Mononuclear cell (primary cell): ENCODE measurements around the gene H3-3A. TPM values are rescaled to one million over a fixed set of nuclear protein-coding genes. Genes with fewer than 3 reads are reported as not detected.
A peak's percentile ranks its signal among the peaks of the same experiment; 100 is the strongest.

Experiments
- H3K27me3 ChIP-seq: 2 replicates; pipeline ENCODE4 v1.6.0; 2011; ENCODE audit warnings: low read length, control low read depth; ENCODE audit not compliant: insufficient read depth
- H3K4me1 ChIP-seq: 2 replicates; pipeline ENCODE4 v1.5.1; 2011; ENCODE audit warnings: mild to moderate bottlenecking, low read length, control low read depth; ENCODE audit not compliant: insufficient read depth
- H3K4me3 ChIP-seq: 2 replicates; pipeline ENCODE4 v1.5.1; 2011; ENCODE audit warnings: mild to moderate bottlenecking, low read length, moderate library complexity
- H3K9me3 ChIP-seq: 2 replicates; pipeline ENCODE4 v1.5.1; 2011; ENCODE audit warnings: low read depth, mild to moderate bottlenecking, control low read depth, low read length
- total RNA-seq: library from RNA; depleted of rRNA; stranded (reverse); fragments of >200 nt; gene quantifications from one replicate; pipeline ENCODE4 v1.2.3, GENCODE V29; 2012

The H3-3A gene
- total RNA-seq = 399 TPM

DNA sequence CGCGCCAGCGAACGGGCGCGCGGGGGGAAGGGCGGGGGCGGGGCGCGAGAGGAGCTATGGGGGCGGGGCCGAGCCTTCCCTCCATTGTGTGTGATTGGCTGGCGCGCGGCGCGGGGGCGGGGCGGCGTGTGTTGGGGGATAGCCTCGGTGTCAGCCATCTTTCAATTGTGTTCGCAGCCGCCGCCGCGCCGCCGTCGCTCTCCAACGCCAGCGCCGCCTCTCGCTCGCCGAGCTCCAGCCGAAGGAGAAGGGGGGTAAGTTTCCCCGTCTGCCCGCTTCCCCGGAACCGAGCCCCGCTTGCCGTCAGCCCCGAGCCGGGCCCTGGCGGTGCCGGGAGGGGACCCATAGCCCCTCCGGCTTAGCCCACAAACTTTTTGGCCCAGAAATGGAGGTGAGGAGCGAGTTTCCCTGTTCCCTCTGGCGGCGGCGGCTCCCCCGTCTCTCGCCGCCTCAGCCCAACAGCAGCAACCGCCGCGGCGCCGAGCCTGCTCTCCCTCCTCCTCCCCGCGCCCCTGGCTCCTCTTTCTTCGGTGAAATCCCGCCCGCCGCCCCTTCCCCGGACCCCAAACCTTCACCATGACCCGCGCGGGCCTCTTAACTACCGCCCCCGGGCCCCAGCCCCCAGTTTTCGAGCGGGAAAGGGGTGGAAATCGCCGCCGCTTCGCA is at the start of gene H3-3A:
Gene H3-3A, plus strand, starts transcription at position 159 of the 666 bp plus-strand sequence. CDS start 1,636 bp downstream, outside the sequence.
- H3K4me3 ChIP-seq = peak within 1 kb of the TSS; percentile 100
- no peaks in the 10 kb centered on the region for H3K27me3 ChIP-seq
- peaks cover 44% of the 10 kb centered on the region for H3K4me1 ChIP-seq
- H3K9me3 ChIP-seq = no peaks in the 10 kb centered on the region

DNA sequence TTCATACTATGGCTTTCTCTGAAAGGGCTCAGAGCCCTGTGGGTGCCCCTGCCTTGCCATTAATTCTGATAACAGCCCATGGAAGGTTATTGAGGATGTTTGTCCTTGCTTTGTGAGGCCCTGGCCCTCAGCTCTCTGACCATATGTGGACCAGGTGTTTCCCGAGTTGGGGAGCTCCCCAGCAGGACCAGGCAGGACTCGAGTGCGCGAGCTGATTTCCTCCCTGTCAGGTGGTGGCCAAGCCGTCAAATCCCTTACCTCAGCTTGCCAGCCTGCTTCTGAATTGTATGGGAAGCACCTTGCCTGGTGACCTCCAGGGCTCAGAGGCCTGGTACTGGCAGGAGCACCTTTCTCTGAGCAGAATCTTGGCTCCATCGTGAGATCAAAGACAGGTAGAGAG is 45.4 kb upstream of the H3-3A start:
- Histone ChIP-seq H3K9me3 (no peaks in the 10 kb centered on the region), H3K4me3 (no peak overlapping the region), H3K27me3 (no peaks in the 10 kb centered on the region), H3K4me1 (peaks cover 8% of the 10 kb centered on the region)

DNA sequence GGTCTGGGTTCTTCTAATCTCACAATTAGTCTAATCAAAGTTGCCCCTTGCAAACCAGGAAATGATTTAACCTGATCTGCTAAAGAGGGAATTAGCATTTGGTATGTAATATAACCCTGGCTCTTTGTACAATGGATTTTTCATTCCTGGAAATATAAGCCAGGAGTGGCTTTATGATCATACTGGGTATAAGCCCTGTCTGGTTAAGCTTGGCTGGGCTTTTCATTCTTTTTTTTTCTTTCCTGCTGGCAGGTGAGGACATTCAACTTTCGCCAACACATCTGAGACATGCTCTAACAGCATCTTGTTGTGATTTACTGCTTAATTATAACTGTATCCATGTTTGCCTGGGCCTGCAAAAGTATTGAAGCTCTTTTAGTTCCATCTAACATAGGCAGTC is 42.9 kb upstream of the H3-3A start:
- no peaks in the 10 kb centered on the region for H3K27me3 ChIP-seq
- H3K4me3 ChIP-seq = no peak overlapping the region
- H3K4me1 ChIP-seq = peaks cover 8% of the 10 kb centered on the region
- no peaks in the 10 kb centered on the region for H3K9me3 ChIP-seq

DNA sequence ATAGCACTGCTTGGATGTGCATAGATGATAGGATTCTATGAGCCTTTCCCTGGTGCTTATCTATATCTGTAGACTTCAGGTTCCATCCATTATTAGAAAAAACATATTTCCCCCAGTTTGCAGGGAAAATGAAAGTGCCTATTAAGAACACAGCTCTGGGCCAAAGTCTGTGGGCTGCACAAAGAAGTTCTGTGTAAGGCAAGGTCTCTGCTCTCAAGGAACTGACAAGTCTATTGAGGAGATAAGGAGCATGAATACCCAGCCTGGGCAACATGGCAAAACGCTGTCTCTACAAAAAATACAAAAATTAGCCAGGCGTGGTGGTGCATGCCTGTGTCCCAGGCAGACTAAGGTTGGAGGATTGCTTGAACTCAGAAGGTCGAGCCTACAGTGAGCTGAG is 41.1 kb upstream of the H3-3A start:
- H3K4me3 ChIP-seq = no peak overlapping the region

DNA sequence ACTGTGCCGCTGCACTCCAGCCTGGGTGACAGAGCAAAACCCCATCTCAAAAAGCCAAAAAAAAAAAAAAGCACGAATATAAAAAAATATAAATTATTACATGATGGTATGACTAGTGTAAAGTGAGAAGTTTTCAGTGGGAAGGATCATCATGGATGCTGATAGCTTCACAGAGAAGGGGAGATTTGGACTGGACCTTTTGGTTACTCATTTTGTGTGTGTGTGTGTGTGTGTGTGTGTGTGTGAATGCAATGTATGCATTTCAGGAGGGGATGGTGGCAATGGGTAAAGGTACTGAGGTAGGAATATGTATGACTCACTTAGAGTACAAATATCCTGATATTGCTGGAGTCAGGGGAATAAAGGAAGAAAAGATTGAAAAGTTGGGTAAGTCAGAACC is 40.7 kb upstream of the H3-3A start:
- no peaks in the 10 kb centered on the region for H3K9me3 ChIP-seq
- H3K4me1 ChIP-seq = no peaks in the 10 kb centered on the region
- no peak overlapping the region for H3K4me3 ChIP-seq
- H3K27me3 ChIP-seq = no peaks in the 10 kb centered on the region

More for the DNA sequence above, 41.1 kb upstream of the H3-3A start:
- no peaks in the 10 kb centered on the region for H3K27me3 ChIP-seq
- H3K9me3 ChIP-seq = no peaks in the 10 kb centered on the region
- no peaks in the 10 kb centered on the region for H3K4me1 ChIP-seq

DNA sequence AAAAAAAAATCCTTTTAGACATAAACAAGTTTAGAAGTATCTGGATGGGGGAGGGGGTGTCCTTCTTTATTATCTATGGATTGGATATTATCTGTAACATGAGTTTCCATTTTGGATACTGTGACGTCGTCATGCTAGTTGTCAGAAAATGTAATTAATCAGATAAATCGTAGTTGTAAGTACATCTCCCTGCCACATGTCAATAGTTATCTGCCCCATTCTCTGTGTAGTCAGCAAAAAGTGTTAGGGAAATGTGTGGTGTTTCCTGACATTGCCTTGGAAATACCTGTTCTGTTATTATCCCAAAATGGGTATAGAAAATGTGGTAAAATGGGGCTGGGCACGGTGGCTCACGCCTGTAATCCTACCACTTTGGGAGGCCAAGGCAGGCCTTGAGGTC is 38.8 kb upstream of the H3-3A start:
- peaks cover 19% of the 10 kb centered on the region for H3K4me1 ChIP-seq
- H3K9me3 ChIP-seq = no peaks in the 10 kb centered on the region
- no peaks in the 10 kb centered on the region for H3K27me3 ChIP-seq
- no peak overlapping the region for H3K4me3 ChIP-seq

DNA sequence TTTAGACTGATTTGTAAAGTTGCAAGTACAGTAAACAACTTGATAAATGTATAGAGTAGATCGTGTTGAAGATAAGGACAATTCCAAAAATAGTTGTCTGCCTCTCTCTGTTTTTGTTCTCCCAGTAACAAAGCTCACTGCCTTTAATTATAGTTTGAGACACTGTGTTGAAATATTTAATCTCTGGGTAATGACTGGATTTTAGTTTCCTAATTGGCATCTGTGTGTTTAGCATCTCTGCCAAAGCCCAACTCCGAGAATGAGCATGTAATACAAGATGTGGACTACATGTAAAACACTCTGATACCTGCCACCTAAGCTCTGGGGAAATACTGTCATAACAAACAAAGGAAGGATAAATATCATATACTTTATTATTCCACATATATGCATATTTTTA is 35.7 kb upstream of the H3-3A start:
- Histone ChIP-seq H3K27me3 (no peaks in the 10 kb centered on the region), H3K4me3 (no peak overlapping the region), H3K4me1 (peaks cover 42% of the 10 kb centered on the region), H3K9me3 (no peaks in the 10 kb centered on the region)

DNA sequence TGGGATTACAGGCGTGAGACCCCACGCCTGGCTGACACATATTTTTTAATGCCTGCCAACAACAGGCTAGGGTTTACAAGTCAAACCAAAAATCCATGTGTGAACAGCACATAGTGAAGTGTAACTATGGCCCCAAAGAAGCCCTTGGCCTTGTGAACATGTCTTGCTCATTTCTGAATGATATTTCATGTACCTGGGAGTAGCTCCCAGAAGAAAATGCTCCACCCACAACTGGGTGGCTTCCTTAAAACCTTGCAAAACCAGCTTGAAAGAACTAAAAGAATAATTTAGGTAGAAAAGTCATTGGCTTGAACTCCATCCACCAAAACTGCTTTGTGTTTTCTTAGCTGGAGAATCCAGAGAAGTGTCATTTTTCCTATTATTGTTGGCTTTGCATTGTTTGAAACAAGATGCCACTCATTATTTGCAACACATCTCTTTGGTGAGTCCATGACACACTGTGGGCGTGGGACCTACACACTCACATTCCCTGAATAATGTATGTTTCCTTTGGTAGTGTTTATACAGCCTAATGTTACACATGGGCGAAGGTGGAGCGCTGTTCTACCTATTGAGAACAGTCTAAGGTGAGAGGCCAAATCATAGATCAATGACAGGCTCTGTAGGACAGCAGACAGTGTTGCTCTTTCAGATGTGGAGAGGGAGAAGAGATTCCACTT is 34.8 kb upstream of the H3-3A start:
- no peaks in the 10 kb centered on the region for H3K27me3 ChIP-seq
- no peaks in the 10 kb centered on the region for H3K9me3 ChIP-seq
- H3K4me1 ChIP-seq = peaks cover 50% of the 10 kb centered on the region
- no peak overlapping the region for H3K4me3 ChIP-seq

DNA sequence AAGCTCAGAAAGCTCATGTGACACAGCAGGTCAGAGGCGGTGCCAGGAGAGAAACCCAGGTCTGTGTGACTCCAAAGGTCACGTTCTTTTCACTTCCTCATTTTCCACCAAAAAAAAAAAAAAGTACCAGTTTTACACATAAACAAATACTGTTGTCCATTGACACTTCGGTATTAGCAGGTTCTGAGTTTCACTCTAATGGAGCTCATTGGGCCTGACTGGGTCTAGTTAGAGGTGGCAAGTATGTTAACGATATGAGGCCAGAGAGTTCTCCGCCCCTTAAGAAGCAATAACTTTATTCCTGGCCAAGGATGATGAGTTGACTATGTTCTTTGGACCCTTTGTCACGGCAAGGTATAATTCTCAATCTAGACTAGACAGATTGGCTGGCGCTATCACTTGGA is 33.4 kb upstream of the H3-3A start:
- H3K4me1 ChIP-seq = peaks cover 64% of the 10 kb centered on the region
- H3K27me3 ChIP-seq = no peaks in the 10 kb centered on the region
- no peaks in the 10 kb centered on the region for H3K9me3 ChIP-seq
- no peak overlapping the region for H3K4me3 ChIP-seq

DNA sequence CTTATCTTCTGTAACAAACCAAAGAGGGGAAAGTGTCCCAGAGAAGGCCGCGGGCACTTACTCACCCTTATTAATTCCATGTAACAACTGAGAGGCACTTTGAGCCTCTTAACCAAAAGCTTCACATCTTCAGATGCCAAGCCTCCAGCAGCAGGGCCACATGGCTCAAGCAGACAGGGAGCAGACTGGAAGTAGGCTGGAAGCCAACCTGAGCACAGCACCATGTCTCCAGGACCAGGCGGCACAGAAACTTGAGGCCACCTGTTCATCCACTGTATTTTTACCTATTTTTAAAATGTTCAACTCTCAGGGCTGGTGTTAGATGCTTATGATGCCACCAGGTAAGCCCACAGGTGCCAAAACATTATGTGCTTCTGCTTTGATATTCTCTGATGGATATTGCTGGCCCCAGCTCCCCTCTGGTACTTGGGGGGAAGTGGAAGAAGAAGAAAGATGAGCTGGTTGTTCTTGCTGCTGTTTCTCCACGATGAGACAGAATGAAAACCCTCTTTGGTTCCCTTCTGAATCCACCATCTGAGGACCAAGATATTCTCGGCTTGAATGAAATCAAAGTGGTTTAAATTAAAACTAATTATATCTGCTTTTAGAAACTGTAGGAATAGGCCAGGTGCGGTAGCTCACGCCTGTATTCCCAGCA is 32.8 kb upstream of the H3-3A start:
- Histone ChIP-seq H3K4me1 (peaks cover 70% of the 10 kb centered on the region), H3K9me3 (no peaks in the 10 kb centered on the region), H3K4me3 (no peak overlapping the region), H3K27me3 (no peaks in the 10 kb centered on the region)

DNA sequence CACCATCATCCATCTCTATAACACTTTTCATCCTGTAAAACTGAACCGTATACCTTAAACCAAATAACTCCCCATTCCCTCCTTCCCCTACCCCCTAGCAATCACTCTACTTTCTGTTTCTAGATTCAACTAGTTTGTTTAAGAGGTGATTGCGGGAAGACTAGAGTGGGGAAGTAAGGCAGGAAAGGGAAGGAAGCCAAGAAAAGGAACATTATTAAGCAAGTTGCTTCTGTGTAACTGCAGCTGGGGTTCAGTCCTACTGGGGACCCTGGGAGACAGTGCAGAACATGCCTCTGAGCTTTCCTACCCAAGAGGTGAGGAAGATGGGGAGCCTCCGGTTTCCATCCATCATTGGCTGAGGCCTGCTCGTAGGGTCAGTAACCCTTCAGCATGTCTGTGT is 28.9 kb upstream of the H3-3A start:
- H3K9me3 ChIP-seq = no peaks in the 10 kb centered on the region
- no peak overlapping the region for H3K4me3 ChIP-seq
- no peaks in the 10 kb centered on the region for H3K27me3 ChIP-seq
- H3K4me1 ChIP-seq = peaks cover 73% of the 10 kb centered on the region

DNA sequence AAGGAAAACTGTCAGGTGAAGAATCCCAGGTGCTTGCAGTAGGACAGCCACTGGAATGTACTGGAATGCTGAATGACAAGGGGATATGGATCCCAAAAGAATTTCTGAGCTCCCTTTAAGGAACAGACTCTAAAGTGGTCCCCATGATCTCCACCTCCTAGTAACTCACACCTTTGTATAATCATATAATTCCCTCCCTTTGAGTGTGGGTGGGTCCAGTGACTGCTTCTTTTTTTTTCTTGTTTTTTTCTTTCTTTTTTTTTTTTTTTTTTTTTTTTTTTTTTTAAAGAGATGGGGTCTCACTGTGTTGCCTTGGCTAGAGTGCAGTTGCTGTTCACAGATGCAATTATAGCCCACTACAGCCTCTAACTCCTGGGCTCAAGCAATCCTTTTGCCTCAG is 28.5 kb upstream of the H3-3A start:
- no peak overlapping the region for H3K4me3 ChIP-seq
- H3K4me1 ChIP-seq = peaks cover 69% of the 10 kb centered on the region
- no peaks in the 10 kb centered on the region for H3K9me3 ChIP-seq
- no peaks in the 10 kb centered on the region for H3K27me3 ChIP-seq

DNA sequence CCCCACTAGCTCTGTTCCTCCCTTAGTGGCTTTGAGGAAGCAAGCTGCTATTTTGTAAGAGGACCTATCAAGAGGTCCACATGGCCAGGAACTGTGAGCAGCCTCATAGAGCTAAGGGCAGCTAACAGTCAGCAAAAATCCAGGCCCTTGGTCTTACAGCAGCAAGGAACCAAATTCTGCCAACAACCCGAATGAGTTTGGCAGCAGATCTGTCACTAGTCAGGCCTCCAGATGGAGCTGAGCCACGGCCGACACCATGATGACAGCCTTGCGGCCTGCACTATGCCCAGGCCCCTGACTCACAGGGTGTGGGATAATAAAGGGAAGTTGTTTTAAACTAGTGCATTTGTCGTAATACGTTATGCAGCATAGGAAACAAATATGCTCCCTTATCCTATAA is 28.0 kb upstream of the H3-3A start:
- Histone ChIP-seq H3K27me3 (no peaks in the 10 kb centered on the region), H3K9me3 (no peaks in the 10 kb centered on the region), H3K4me3 (no peak overlapping the region), H3K4me1 (peaks cover 64% of the 10 kb centered on the region)

DNA sequence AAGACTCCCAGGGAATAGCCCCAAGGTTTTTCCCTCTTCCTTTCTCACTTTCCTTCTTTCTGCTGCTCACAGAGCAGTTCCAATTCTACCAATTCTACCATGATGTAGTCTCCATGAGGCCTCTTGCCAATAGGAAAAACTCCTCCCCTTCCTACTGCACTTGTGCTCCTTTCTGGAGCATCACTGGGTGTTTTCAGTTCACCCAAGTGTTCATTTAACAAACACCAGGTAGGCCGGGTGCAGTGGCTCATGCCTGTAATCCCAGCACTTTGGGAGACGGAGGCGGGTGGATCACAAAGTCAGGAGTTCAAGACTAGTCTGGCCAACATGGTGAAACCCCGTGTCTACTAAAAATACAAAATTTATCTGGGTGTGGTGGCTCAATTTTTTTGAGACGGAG is 26.6 kb upstream of the H3-3A start:
- Histone ChIP-seq H3K4me1 (peaks cover 56% of the 10 kb centered on the region), H3K27me3 (no peaks in the 10 kb centered on the region), H3K9me3 (no peaks in the 10 kb centered on the region), H3K4me3 (no peak overlapping the region)

DNA sequence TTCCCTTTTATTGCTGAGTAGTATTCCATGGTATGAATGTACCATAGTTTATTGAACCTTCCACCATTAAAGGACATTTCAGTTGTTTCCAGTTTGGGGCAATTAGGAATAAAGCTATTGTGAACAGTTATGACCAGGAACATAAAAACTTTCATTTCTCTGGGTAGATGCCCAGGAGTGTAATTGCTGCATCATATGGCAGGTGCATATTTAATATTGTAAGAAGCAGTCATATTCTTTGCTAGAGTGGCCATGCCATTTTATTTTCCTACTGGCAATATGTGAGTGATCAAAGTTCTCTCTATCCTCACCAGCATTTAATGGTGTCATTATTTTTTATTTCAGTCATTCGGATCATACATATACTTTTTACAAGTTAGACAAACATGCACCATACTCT is 23.9 kb upstream of the H3-3A start:
- Histone ChIP-seq H3K4me1 (peaks cover 59% of the 10 kb centered on the region), H3K9me3 (no peaks in the 10 kb centered on the region), H3K4me3 (no peak overlapping the region), H3K27me3 (no peaks in the 10 kb centered on the region)
